HG03442 (cell line): ENCODE data around the gene TTBK1.
"Not testable (repeated sequence)": the region's sequence is repeated elsewhere in the genome, so short reads cannot be mapped to it uniquely, and the experiment has no call there.

ENCODE experiments used
- ATAC-seq: cut with Tn5 transposase; IDR thresholded peaks from one replicate; pipeline ENCODE4 v1.9.1; 2021; ENCODE audit warnings: mild to moderate bottlenecking, moderate library complexity; ENCODE audit not compliant: unreplicated experiment

TTBK1 gene

GRCh38 chr6:43301081-43301870 lies 58.0 kb downstream of the TTBK1 start:
- no peak for ATAC-seq

- no peak for ATAC-seq
Measured at GRCh38 chr6:43302126-43302525, 58.8 kb downstream of the TTBK1 start.

GRCh38 chr6:43303006-43303405 lies 59.7 kb downstream of the TTBK1 start:
- not testable (repeated sequence) for ATAC-seq

- no peak for ATAC-seq
Measured at GRCh38 chr6:43303751-43304331, 60.6 kb downstream of the TTBK1 start.

GRCh38 chr6:43304361-43304760 lies 61.1 kb downstream of the TTBK1 start:
- ATAC-seq, result no peak

GRCh38 chr6:43304882-43305281 lies 61.6 kb downstream of the TTBK1 start:
- ATAC-seq, result no peak

GRCh38 chr6:43306086-43306485 lies 62.8 kb downstream of the TTBK1 start:
- ATAC-seq, result no peak

- no peak for ATAC-seq
Measured at GRCh38 chr6:43307451-43308100, 64.3 kb downstream of the TTBK1 start.

- peak; percentile 48 for ATAC-seq
Measured at GRCh38 chr6:43308101-43308989, 65.1 kb downstream of the TTBK1 start, which contains the start of gene CRIP3. TSS of gene CRIP3 (minus strand) at chr6:43308826. CDS start at chr6:43308792, 34 bp downstream.

- ATAC-seq, result no peak
Measured at GRCh38 chr6:43308990-43309477, 65.8 kb downstream of the TTBK1 start.

- ATAC-seq, result no peak
Measured at GRCh38 chr6:43310134-43310533, 66.9 kb downstream of the TTBK1 start.

GRCh38 chr6:43310624-43311023 lies 67.3 kb downstream of the TTBK1 start:
- ATAC-seq, result no peak

GRCh38 chr6:43311666-43312065 lies 68.4 kb downstream of the TTBK1 start:
- ATAC-seq, result no peak

- ATAC-seq, result no peak
Measured at GRCh38 chr6:43313813-43314212, 70.5 kb downstream of the TTBK1 start.

- ATAC-seq, result no peak
Measured at GRCh38 chr6:43318011-43318410, 74.7 kb downstream of the TTBK1 start.

GRCh38 chr6:43325876-43326275 lies 82.6 kb downstream of the TTBK1 start:
- no peak for ATAC-seq

- no peak for ATAC-seq
Measured at GRCh38 chr6:43328528-43328927, 85.2 kb downstream of the TTBK1 start.

GRCh38 chr6:43331470-43331869 lies 88.2 kb downstream of the TTBK1 start:
- no peak for ATAC-seq

- ATAC-seq, result no peak
Measured at GRCh38 chr6:43331891-43332290, 88.6 kb downstream of the TTBK1 start.

GRCh38 chr6:43334466-43335095 lies 91.3 kb downstream of the TTBK1 start:
- ATAC-seq, result no peak
